A172 (cell line): ENCODE results near the gene NUTF2. TPM values are rescaled to one million over a fixed set of nuclear protein-coding genes. Genes with fewer than 3 reads are reported as not detected.

Source experiments
- DNase-seq: peaks from one replicate; pipeline ENCODE4 v3.0.0-alpha.2; 2015; ENCODE audit warnings: low spot score
- total RNA-seq: library from RNA; depleted of rRNA; stranded (reverse); fragments of >200 nt; shearing (Covaris generic); gene quantifications from 2 replicates; pipeline ENCODE4 v1.2.3, GENCODE V29; 2014

Gene NUTF2
- total RNA-seq, 1 experiment from 2014 or later: 68.5 TPM

DNA sequence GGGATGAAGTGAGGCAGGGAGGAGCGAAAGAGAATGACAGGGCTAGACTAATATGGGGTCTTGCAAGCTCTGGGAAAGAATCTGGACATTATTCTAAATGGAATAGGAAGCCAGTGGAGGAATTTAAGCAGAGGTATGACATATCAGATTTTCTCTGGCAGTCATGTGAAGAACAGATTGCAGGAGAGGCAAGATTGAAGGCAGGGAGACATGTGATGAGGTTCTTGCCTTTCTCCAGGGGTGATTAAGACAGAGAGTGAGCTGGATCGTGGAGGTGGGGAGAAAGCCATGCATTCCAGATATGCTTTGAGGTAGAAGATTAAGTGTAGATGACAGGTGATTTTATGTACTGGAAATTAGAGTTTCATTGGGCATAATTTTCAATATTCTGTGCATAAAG, 8.9 kb upstream of the NUTF2 start:
- DNase-seq: no peak

DNA sequence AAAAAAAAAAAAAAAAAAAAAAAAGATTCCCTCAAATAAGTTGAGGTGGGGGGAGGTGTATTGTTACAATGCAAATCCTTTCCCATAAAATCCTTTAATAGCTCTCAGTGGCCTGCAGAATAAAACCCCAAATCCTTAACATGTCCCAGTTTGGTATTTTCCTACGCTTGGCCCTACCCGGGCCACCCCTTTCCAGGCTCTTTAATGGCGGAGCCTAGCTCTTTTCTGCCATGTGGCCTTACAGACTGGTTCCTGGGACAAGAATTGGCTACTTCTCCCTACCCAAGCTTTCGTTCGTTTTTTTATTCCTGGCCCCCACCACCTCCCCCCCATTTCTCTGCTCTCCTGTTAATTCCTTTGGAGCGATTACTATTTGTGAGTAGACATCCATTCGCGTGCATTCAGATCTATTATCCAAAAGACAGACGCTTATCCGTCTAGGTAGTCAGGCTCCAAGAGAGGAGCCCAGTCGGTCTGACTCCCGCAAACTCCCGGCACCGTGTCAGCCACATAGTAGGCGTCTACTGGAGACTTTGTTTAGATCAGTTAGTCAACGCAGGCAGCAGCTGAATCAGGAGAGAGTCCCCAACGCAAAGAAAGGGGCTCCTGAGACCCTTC, 5.4 kb upstream of the NUTF2 start:
- DNase-seq: no peak

DNA sequence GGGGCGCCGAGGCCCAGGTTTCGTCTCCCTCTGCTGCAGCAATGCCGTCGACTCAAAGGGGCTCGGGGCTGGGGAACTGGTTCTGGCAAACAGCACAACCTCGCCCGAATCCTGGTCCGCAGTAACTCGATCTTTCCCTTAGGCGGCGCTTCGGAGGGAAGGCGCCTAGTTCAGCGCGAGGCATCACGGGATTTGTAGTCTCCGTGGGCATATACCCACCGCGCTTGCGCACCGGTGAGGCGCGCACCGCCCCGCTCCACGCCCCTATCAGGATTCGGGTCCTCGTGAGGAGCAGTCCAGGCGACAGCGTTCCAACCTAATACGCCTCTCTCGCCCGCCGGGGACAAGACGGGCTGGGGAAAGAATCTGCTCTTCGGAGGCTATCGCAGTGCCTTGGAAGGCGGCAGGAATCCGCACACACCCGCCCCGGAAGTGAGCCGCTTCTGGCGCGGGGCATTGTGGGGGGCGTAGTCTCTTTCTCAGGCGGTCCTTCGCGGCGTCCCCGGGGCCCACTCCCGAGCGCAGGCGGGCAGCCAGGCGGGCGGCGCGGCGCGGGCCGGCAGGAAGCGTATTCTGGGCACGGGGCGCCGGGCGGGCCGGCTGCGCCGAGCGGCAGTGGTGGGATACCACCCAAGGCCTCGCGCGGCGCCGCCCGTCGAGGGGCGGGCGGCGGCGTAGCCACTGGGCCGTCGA, 4.8 kb upstream of the NUTF2 start, which contains the start of gene THAP11:
THAP11 (plus strand) TSS at position 505 of the 693 bp plus-strand sequence. CDS start 235 bp downstream, outside the sequence.
- peak; percentile 84 for DNase-seq

DNA sequence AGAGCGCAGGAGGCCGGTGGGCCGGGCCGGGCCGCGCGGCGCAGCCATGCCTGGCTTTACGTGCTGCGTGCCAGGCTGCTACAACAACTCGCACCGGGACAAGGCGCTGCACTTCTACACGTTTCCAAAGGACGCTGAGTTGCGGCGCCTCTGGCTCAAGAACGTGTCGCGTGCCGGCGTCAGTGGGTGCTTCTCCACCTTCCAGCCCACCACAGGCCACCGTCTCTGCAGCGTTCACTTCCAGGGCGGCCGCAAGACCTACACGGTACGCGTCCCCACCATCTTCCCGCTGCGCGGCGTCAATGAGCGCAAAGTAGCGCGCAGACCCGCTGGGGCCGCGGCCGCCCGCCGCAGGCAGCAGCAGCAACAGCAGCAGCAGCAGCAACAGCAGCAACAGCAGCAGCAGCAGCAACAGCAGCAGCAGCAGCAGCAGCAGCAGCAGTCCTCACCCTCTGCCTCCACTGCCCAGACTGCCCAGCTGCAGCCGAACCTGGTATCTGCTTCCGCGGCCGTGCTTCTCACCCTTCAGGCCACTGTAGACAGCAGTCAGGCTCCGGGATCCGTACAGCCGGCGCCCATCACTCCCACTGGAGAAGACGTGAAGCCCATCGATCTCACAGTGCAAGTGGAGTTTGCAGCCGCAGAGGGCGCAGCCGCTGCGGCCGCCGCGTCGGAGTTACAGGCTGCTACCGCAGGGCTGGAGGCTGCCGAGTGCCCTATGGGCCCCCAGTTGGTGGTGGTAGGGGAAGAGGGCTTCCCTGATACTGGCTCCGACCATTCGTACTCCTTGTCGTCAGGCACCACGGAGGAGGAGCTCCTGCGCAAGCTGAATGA, 4.0 kb upstream of the NUTF2 start:
- DNase-seq: no peak

DNA sequence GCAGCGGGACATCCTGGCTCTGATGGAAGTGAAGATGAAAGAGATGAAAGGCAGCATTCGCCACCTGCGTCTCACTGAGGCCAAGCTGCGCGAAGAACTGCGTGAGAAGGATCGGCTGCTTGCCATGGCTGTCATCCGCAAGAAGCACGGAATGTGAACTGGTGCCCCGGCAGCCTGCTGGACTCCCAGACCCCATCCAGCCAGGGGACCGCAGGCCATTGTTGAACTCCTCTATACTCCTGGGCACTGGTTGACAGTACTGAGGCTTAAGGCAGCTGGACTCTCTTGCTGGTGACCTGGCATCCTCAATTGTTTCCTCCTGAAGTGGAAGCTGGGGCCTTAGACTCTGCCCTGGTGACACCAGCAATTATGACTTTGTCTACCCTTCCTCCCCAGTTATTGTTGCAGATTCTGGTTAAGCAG, 3.4 kb upstream of the NUTF2 start:
- no peak for DNase-seq

DNA sequence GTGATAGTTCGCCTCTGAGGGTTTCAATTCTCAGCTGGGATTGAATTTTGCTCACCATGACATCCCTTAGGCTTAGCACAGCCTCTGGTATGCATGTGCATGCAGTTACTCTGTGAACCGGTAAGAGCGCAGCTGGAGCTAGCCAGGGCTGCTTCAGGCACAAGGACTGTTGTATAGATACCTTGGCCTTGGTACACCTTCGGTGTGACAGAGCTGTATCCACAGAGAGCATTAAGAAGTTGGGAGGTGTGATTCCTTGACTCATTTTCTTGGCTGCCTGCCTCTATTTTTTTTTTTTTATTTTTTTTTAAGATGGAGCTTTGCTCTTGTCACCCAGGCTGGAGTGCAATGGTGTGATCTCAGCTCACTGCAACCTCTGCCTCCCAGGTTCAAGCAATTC, 2.2 kb upstream of the NUTF2 start:
- no peak for DNase-seq

DNA sequence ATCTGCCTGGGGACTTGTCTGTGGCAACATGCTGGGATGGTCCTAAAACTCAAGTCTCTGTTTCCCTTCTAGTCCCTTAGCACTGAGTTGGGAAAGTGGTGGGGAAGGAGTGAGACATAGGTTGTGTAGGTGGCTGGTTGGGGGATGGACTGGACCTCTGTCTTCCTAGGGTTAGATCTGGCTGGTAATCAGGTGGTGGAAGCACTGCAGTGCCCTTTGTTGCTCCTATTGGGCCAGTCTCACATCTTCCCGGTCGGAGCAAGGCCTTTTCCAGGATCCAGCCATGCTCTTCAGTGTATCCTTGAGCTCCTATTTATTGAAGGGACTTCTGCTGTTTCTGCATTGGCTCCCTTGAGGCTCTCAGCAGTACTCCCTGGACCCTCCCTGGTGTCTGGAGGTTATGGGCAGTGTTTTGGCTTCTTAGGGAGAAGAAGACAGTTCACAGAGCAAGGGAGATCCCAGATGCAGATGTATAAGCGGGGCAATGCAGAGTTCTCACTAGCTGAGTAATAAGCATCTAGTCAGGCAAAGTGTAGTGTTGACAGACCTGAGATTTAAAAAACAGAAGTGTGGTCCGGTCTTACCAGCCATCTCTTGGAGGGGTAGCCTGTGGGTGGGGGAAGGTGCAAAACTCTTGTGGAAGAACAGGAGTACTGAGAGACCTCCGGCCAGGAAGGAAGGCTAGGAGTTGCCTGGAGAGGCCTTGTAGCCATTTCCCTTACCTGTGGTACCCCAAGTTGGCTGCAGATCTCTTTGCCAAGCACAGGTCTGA, 1.3 kb upstream of the NUTF2 start:
- no peak for DNase-seq

DNA sequence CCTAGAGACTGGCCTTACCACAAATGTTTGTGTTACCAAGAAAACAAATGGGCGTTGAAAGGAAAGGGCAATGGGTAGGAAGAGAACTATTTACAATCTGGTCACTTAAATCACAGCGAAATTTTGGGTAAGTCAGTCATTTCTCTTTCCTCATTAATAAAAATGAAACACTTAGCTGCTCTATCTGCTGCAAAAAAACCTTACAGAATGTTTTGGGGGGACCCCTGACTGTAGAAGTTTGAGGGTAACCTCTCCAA, 742 bp upstream of the NUTF2 start:
- DNase-seq: no peak

DNA sequence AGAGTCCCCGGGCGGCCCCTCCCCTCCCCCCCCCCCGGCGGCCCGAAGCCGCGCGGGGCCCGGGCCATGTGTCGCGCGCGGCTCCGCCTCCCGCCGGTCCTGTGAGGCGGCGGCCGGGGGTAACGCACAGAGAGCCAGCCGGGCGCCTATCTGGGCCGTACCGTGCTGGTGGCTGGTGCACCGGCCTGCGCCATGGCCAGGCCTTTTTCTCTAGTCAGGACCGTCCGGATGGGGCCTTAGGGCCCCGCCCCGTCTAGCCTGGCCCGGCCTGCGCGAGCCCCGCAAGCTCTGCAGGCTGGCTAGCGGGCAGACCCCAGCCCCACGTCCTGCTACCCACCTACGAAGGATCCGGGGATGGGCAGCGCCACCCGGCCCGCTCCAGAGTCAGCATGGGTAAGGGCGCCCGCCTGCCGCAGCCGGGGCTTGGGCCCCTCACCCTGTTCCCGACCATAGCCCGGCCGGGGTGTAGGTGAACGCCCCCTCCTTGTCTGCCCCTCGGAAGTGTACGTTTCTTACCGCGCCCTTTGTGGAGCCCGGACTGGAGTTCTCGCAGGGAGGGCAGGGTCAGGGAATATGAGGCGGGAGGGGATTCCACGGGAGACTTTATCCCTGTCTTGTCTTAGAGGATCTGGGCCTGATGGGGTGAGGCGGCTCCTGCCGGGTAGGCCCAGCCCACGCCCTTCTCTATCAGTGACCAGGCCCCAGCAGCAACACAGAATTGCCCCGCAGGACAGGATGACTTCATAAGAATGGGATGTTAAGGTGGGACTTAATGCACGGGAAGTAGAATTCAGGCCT, 530 bp downstream of the NUTF2 start, which contains the start of gene CENPT:
CENPT (minus strand) TSS at position 630 of the 798 bp plus-strand sequence. CDS start 13,834 bp downstream, outside the sequence.
- DNase-seq: peak; percentile 46

DNA sequence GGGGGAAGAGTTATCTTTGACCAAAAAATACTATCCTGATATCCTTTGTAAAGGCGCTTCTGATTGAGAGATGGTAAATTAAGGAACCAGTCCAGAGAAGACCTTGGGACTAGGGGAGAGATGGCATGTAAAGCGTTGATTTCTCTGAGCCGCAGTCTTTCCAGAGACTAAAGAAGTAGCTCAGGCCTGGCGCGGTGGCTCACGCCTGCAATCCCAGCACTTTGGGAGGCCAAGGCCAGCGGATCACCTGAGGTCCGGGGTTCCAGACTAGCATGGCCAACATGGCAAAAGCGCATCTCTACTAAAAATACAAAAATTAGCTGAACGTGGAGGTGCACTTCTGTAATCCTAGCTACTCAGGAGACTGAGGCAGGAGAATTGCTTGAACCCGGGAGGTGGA, 1.4 kb downstream of the NUTF2 start:
- no peak for DNase-seq

DNA sequence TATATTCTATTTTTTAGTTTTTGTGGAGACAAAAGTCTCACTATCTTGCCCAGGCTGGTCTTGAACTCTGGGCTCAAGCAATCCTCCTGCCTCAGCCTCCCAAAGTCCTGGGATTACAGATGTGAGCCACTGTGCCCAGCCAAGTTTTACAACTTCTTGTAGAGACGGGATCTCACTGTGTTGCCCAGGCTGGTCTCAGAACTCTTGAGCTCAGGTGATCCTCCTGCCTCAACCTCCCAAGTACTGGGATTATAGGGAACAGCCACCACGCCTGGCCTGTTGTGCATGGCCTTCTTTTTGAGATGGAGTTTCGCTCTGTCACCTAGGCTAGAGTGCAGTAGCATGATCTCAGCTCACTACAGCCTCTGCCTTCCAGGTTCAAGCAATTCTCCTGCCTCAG, 6.9 kb downstream of the NUTF2 start:
- DNase-seq: no peak

DNA sequence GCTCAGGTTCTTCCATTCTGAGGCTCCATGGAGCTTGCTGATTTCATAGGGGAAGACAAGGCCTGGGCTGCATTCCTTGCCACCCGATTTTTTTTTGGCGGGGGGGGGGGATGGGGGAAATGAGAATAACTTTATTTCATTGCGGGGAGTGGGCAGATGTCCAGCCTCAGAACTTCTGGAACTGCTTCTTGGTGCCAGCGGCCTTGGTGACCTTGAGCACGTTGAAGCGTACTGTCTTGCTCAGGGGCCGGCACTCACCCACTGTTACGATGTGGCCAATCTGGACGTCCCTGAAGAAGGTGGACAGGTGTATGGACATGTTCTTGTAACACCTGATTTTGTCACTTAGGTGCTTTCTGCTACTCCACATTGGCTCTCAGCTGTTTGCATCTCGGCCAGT, 9.1 kb downstream of the NUTF2 start:
- no peak for DNase-seq

DNA sequence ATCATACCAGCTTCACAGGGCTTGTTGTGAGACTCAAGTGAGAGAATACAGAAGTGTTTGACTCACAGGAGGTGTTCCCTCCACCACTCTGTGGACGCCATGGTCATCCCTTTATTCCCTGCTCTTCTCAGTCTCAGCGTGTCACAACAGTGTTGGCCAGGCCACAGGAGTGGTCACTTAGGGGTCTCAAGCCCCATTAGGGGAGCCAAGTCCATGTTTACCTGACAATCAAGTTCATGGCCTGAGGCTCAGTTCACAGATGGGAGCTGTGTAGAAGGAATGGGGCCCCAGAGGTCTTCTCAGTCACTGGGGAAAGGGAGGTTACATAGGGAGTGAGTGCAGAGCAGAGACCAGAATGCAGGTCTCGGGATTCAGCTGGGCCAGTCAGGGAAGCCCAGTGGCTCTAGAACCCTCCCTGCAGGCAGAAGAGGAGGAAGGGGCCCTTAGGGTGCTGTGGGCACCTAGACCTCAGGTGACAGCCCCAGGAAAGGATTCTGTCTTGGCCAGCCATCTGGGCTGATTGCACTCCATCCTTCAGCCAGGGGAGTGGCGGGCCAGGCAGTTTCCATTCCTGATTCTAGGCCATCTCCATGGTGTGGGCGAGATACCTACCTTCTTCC, 10.3 kb downstream of the NUTF2 start:
- no peak for DNase-seq

DNA sequence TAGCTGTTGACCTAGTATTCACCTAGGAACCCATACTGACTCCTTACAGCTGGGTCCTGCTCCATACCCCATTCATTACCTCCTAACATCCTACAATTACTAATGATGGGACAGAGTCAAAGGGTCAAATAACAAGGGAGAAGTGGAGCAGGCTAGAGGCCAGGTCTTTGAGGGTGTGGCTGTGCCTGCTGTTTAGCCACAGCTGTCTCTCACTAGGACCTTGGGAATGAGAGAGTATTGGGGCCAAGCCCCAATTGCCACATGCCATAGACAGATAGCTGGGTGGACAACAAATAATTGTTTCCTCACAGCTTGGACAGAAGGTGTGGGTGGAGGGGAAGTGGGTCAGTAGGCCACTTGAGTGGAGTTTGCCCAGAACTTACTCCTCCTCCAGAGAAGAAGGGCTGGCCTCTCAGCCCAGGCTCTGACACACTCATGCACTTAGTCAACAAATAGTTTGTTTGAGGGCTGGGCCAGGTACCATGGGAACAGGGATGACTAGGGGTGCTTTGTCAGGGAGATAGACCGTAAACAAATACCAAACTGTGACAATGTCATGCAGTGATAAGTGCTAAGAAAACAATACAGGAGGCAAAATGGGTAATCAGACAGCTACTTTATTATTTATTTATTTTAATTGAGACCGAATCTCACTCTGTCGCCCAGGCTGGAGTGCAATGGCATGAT, 11.0 kb downstream of the NUTF2 start:
- DNase-seq: peak; percentile 74

DNA sequence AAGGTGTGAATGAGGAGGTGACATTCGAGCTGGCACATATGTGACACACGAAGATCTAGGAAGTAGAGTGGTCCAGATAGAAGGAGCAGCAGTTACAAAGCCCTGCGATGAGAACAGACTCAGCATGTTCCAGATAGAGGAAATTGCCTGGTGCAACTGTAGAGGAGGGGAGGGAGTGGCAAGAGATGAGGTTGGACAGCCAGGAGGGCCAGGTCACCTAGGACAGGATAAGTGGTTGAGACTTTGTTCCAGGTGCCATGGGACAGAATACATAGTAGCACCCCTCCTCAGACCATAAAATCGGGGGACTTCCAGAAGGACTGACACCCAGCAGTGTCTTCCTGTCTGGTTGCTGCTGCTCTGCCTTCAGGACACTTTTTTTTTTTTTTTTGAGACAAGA, 11.8 kb downstream of the NUTF2 start:
- no peak for DNase-seq

DNA sequence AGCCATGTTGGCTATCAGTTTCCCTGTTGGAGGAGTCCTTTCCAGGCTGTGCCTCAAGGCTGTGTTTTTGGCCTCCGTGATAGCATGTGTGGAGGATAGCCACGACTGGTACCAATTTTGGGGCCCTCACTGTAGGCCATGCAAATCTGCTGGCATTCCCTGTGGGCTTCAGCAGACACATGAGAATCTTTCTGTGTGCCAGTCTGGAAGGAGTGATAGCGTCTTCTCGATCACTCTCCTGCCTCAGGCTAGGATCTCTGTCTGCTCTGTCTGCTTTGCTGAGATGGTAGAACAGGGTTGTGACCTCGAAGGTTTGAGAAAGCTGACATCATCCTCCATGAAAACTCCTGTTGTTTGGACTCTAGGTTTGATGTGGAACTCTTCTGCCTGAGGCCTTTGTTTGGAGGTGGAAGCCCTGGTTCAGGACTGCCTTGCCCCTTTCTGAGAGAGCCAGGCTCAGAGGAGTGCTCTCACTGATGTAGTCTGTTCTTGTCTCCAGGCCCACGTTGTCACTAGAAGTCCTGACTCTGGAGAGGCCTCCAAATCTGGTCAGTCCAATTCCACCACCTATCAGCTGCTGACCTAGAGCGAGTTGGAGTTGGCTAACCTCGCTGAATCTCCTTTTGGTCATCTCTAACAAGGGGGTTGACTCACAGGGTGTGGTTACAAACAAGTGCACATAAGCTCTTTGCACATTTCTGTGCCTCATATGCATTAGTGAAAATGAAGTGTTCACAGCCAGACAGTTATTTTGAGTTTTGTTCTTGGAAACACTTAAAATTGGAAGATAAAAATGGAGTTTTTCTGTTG, 14.1 kb downstream of the NUTF2 start:
- DNase-seq: peak; percentile 42

DNA sequence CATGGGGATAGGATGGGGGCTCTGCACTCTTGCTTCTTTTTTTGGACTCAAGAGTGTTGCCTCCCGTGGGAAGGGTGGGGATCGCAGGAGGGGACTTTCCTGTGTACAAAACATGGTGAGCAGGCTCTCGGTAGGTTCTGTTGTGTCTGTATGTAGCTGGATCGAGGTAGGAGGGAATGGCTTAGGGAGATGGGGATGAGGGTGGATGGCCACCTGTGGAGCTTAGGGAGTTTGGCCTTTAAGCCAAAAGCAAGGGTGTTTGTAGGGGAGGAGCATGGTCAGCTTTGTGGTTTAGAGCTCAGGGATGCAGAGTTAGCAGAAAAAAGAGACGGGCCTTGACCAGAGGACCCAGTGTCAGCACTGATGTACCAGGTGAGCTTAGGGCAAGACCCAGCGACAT, 15.1 kb downstream of the NUTF2 start:
- DNase-seq: no peak

DNA sequence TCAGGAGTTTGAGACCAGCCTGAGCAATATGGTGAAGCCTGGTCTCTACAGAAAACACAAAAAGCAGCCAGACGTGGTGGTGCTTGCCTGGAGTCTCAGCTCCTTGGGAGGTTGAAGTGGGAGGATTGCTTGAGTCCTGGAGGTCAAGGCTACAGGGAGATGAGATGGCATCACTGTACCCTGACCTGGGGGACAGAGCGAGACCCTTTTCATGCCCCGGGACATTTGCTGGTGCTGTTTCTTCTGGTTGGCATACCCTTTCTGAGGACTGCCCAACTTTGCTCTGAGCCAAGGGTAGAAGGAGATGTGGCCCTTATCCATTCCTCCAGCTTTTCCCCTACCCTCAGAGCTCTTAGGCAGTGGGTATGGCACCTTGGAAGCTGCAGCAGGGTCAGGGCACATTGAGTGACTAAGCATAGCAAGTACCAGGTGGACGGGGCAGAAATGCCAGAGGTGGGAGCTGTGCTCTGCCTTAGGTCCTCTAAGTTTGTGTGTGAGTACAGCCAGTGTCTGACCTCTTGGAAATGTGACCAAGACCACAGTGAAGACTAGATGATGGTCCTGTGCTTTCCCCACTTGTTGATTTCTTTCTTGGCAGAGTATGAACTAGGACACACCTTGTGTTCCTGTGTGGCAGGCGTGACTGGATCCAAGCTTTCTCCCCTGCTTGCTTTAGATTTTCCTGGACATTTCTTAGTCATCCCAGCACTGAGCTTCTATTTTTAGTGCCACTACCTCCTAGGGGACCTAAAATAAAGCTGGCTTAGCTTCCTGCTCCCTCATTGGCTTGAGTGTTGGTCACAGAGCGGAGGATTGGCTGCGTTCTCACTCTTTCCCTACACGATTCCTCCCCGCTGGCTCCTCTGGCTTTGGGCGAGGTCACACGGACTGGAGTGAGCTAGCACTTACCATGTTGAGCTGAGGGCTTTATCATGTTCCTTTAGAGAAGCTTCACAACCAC, 16.2 kb downstream of the NUTF2 start:
- peak; percentile 87 for DNase-seq
